ENCODE data around the gene DLG2. TPM values are rescaled to one million over a fixed set of nuclear protein-coding genes. Genes with fewer than 3 reads are reported as not detected.
A peak's percentile ranks its signal among the peaks of the same experiment; 100 is the strongest.
"Not testable (repeated sequence)": the region's sequence is repeated elsewhere in the genome, so short reads cannot be mapped to it uniquely, and the experiment has no call there.

Gene DLG2
- polyA plus RNA-seq, 4 donors, result 10.8 to 15.6 (median 12.2) TPM

- not testable (repeated sequence) for DNase-seq (ENCODE audit: low read depth in 4 of 4, low spot score in 2 of 4)
Observed at GRCh38 chr11:85349539-85349938, 277.6 kb downstream of the DLG2 start.

GRCh38 chr11:85348945-85349344, 278.2 kb downstream of the DLG2 start:
- no peak for DNase-seq (ENCODE audit: low read depth in 4 of 4, low spot score in 2 of 4)

- DNase-seq (ENCODE audit: low read depth in 4 of 4, low spot score in 2 of 4), result no peak
Observed at GRCh38 chr11:85347291-85347690, 279.9 kb downstream of the DLG2 start.

- DNase-seq (ENCODE audit: low read depth in 4 of 4, low spot score in 2 of 4), result no peak
Observed at GRCh38 chr11:85346484-85346883, 280.7 kb downstream of the DLG2 start.

GRCh38 chr11:85340846-85341245, 286.3 kb downstream of the DLG2 start:
- DNase-seq (ENCODE audit: low read depth in 4 of 4, low spot score in 2 of 4), result not testable (repeated sequence)

GRCh38 chr11:85318573-85318972, 308.6 kb downstream of the DLG2 start:
- no peak for DNase-seq (ENCODE audit: low read depth in 4 of 4, low spot score in 2 of 4)

GRCh38 chr11:85316967-85317366, 310.2 kb downstream of the DLG2 start:
- no peak for DNase-seq (ENCODE audit: low read depth in 4 of 4, low spot score in 2 of 4)

- no peak for DNase-seq (ENCODE audit: low read depth in 4 of 4, low spot score in 2 of 4)
Observed at GRCh38 chr11:85313741-85314140, 313.4 kb downstream of the DLG2 start.

GRCh38 chr11:85310479-85310878, 316.7 kb downstream of the DLG2 start:
- no peak for DNase-seq (ENCODE audit: low read depth in 4 of 4, low spot score in 2 of 4)

- DNase-seq (ENCODE audit: low read depth in 4 of 4, low spot score in 2 of 4), result no peak
Observed at GRCh38 chr11:85307366-85307765, 319.8 kb downstream of the DLG2 start.

- no peak for DNase-seq (ENCODE audit: low read depth in 4 of 4, low spot score in 2 of 4)
Observed at GRCh38 chr11:85301895-85302678, 325.1 kb downstream of the DLG2 start.

- DNase-seq (ENCODE audit: low read depth in 4 of 4, low spot score in 2 of 4), result peak; percentile 9 to 52 (median 41)
Observed at GRCh38 chr11:85299258-85299942, 327.7 kb downstream of the DLG2 start.

GRCh38 chr11:85295694-85296271, 331.4 kb downstream of the DLG2 start:
- DNase-seq (ENCODE audit: low read depth in 4 of 4, low spot score in 2 of 4), result no peak

- no peak for DNase-seq (ENCODE audit: low read depth in 4 of 4, low spot score in 2 of 4)
Observed at GRCh38 chr11:85281550-85281949, 345.6 kb downstream of the DLG2 start.

- no peak for DNase-seq (ENCODE audit: low read depth in 4 of 4, low spot score in 2 of 4)
Observed at GRCh38 chr11:85279267-85279666, 347.9 kb downstream of the DLG2 start.

- no peak for DNase-seq (ENCODE audit: low read depth in 4 of 4, low spot score in 2 of 4)
Observed at GRCh38 chr11:85277693-85278092, 349.5 kb downstream of the DLG2 start.

- DNase-seq (ENCODE audit: low read depth in 4 of 4, low spot score in 2 of 4), result no peak
Observed at GRCh38 chr11:85276332-85276731, 350.8 kb downstream of the DLG2 start.

- DNase-seq (ENCODE audit: low read depth in 4 of 4, low spot score in 2 of 4), result not testable (repeated sequence)
Observed at GRCh38 chr11:85270315-85270714, 356.8 kb downstream of the DLG2 start.

- no peak for DNase-seq (ENCODE audit: low read depth in 4 of 4, low spot score in 2 of 4)
Observed at GRCh38 chr11:85269109-85269508, 358.0 kb downstream of the DLG2 start.

- DNase-seq (ENCODE audit: low read depth in 4 of 4, low spot score in 2 of 4), result no peak
Observed at GRCh38 chr11:85266646-85267045, 360.5 kb downstream of the DLG2 start.

GRCh38 chr11:85263328-85263727, 363.8 kb downstream of the DLG2 start:
- DNase-seq (ENCODE audit: low read depth in 4 of 4, low spot score in 2 of 4), result no peak

GRCh38 chr11:85257837-85258236, 369.3 kb downstream of the DLG2 start:
- no peak for DNase-seq (ENCODE audit: low read depth in 4 of 4, low spot score in 2 of 4)
